ENCODE measurements around the gene CENPE. TPM values are rescaled to one million over a fixed set of nuclear protein-coding genes. Genes with fewer than 3 reads are reported as not detected.

The CENPE gene
- total and polyA plus RNA-seq, 2 of the 4 experiments (the other 2 are of a cell fraction), result 3.7 to 14.5 TPM

- TF ChIP-seq BHLHE40 (IDR thresholded peaks at IDR 0.05; ENCODE audit: low read depth, low read length) (no peak), CTCF (conservative IDR thresholded peaks at IDR 0.05; ENCODE audit: low read depth, low read length) (no peak), POLR2A (IDR thresholded peaks at IDR 0.05; ENCODE audit: low read depth, low read length) (no peak), CEBPB (IDR thresholded peaks at IDR 0.05; ENCODE audit: low read depth, low read length) (no peak), MAFK (IDR thresholded peaks at IDR 0.05; ENCODE audit: low read depth, low read length) (no peak), FOS (IDR thresholded peaks at IDR 0.05; ENCODE audit: low read depth, low read length) (no peak), RFX5 (IDR thresholded peaks at IDR 0.05; ENCODE audit: low read depth, low read length) (no peak), NFE2L2 (IDR thresholded peaks at IDR 0.05; ENCODE audit: low read depth, low read length) (no peak), RCOR1 (IDR thresholded peaks at IDR 0.05; ENCODE audit: insufficient replicate concordance, low read length) (no peak), USF2 (IDR thresholded peaks at IDR 0.05; ENCODE audit: low read depth, low read length) (no peak), RAD21 (IDR thresholded peaks at IDR 0.05; ENCODE audit: low read length) (no peak), CHD1 (IDR thresholded peaks at IDR 0.05; ENCODE audit: low read depth, low read length) (no peak), SMC3 (IDR thresholded peaks at IDR 0.05; ENCODE audit: low read depth, low read length) (no peak), MAZ (IDR thresholded peaks at IDR 0.05; ENCODE audit: borderline replicate concordance, low read depth, low read length) (no peak), ELK1 (IDR thresholded peaks at IDR 0.05; ENCODE audit: borderline replicate concordance, low read depth, low read length) (no peak), MXI1 (IDR thresholded peaks at IDR 0.05; ENCODE audit: borderline replicate concordance, low read depth, low read length) (no peak)
- dilution Hi-C loops (cut with HindIII; ENCODE audit: low sequenced_read_pairs, unreplicated experiment), result no loop called here
- Histone ChIP-seq H3K79me1 (ENCODE audit: low read depth in 1 of 2, low read length in 2 of 2) (peaks cover 9 to 11% of the 10 kb centered on the region in 2 experiments; a peak in 3 of 4 replicates), H3K36me3 (ENCODE audit: control insufficient read depth, insufficient read depth, low read length) (peaks cover 4% of the 10 kb centered on the region), H3K18ac (ENCODE audit: low read depth, low read length) (no peak overlapping the region), H3K9me1 (ENCODE audit: insufficient read depth, low read length) (no peaks in the 10 kb centered on the region), H3K9ac (ENCODE audit: low read depth, low read length) (no peak overlapping the region), H3K4me3 (ENCODE audit: insufficient read depth, low read depth, low read length) (no peak overlapping the region), H2BK120ac (ENCODE audit: low read depth, low read length) (no peak overlapping the region), H3K23ac (ENCODE audit: low read depth, low read length) (no peak overlapping the region), H4K5ac (ENCODE audit: low read depth, low read length) (no peak overlapping the region), H3K4me2 (ENCODE audit: low read depth, low read length) (no peak overlapping the region), H3K27me3 (ENCODE audit: control insufficient read depth, insufficient read depth, low read length) (no peaks in the 10 kb centered on the region), H3K4me1 (ENCODE audit: control insufficient read depth, insufficient read depth, low read length) (no peaks in the 10 kb centered on the region), H3K4ac (ENCODE audit: low read depth, low read length) (no peak overlapping the region), H2BK20ac (ENCODE audit: low read depth, low read length) (no peak overlapping the region), H3K27ac (ENCODE audit: insufficient read depth, low read length) (no peak overlapping the region), H4K91ac (ENCODE audit: insufficient read depth, low read depth, low read length) (no peak overlapping the region), H2AK5ac (ENCODE audit: low read depth, low read length) (no peak overlapping the region), H4K8ac (ENCODE audit: low read depth in 2 of 2, low read length in 2 of 2) (no peak overlapping the region), H2AK9ac (replicated peaks; ENCODE audit: low read depth, low read length, poor library complexity) (no peak overlapping the region), H2BK15ac (ENCODE audit: low read depth, low read length) (no peak overlapping the region), H2AFZ (replicated peaks; ENCODE audit: low read length, poor library complexity) (no peak overlapping the region), H3K14ac (replicated peaks; ENCODE audit: low read depth, low read length) (no peak overlapping the region), H3K9me3 (ENCODE audit: control insufficient read depth, insufficient read depth, low read length) (peaks cover 3% of the 10 kb centered on the region; the same call in 1 of the 2 replicates), H2BK5ac (ENCODE audit: low read depth, low read length, poor library complexity, severe bottlenecking) (no peak overlapping the region), H3K56ac (ENCODE audit: extremely low read depth, insufficient read depth, low read length) (no peak overlapping the region), H4K20me1 (ENCODE audit: insufficient read depth, low read length) (no peaks in the 10 kb centered on the region)
- in situ Hi-C loops (cut with MboI; ENCODE audit: low sequenced_read_pairs), result no loop called here
- ChIA-PET CTCF (no interaction called here), POLR2A (ENCODE audit: unreplicated experiment) (no interaction called here)
- ATAC-seq (ENCODE audit: low read depth) (no peak; the same call in 1 of the 2 replicates), DNase-seq (no peak)
- intact Hi-C loops (cut with micrococcal nuclease), result loop anchor here (10.0 kb wide), 1 partner anchor 746 kb away; no protein-coding TSS in a partner anchor
- BruUV-seq (replicated peaks), result no TSS peak
Observed at GRCh38 chr4:103171006-103171405, 27.1 kb downstream of the CENPE start.
